Stimulated activated CD4-positive, alpha-beta T cell treated with anti-CD3 and anti-CD28 coated beads, Interleukin-2, amount 100 ng/mL, for 48 hours (primary cell): ENCODE measurements around the gene NUCKS1.
A peak's percentile ranks its signal among the peaks of the same experiment; 100 is the strongest.

Source experiments
- DNase-seq, 2 donors: peaks; one replicate each; pipeline ENCODE4 v3.0.0-alpha.2; 2020

The NUCKS1 gene

GRCh38 chr1:205769641-205770365 lies 19.8 kb upstream of the NUCKS1 start:
- DNase-seq, result no peak

- DNase-seq, result no peak
Observed at GRCh38 chr1:205767248-205767647, 17.3 kb upstream of the NUCKS1 start.

GRCh38 chr1:205766570-205766969 lies 16.6 kb upstream of the NUCKS1 start:
- DNase-seq, result no peak

GRCh38 chr1:205766038-205766437 lies 16.1 kb upstream of the NUCKS1 start:
- no peak for DNase-seq

- no peak for DNase-seq
Observed at GRCh38 chr1:205764578-205764977, 14.6 kb upstream of the NUCKS1 start.

GRCh38 chr1:205763980-205764379 lies 14.0 kb upstream of the NUCKS1 start:
- DNase-seq, result no peak

GRCh38 chr1:205760606-205761005 lies 10.6 kb upstream of the NUCKS1 start:
- no peak for DNase-seq

- no peak for DNase-seq
Observed at GRCh38 chr1:205756552-205756951, 6.6 kb upstream of the NUCKS1 start.

GRCh38 chr1:205754857-205755256 lies 4.9 kb upstream of the NUCKS1 start:
- no peak for DNase-seq

- DNase-seq, result no peak
Observed at GRCh38 chr1:205751036-205751651, 1.2 kb upstream of the NUCKS1 start.

- peak; percentile 93 to 94 for DNase-seq
Observed at GRCh38 chr1:205749234-205750137, 496 bp downstream of the NUCKS1 start.

GRCh38 chr1:205748403-205749233 lies 1.4 kb downstream of the NUCKS1 start:
- DNase-seq, result peak; percentile 34 to 36

GRCh38 chr1:205746757-205747412 lies 3.1 kb downstream of the NUCKS1 start:
- DNase-seq, result no peak

GRCh38 chr1:205744403-205744802 lies 5.6 kb downstream of the NUCKS1 start:
- DNase-seq, result no peak

- DNase-seq, result no peak
Observed at GRCh38 chr1:205743977-205744376, 6.0 kb downstream of the NUCKS1 start.

GRCh38 chr1:205741681-205742080 lies 8.3 kb downstream of the NUCKS1 start:
- no peak for DNase-seq

GRCh38 chr1:205739348-205740160 lies 10.4 kb downstream of the NUCKS1 start:
- DNase-seq, result no peak

- DNase-seq, result no peak
Observed at GRCh38 chr1:205735218-205735617, 14.8 kb downstream of the NUCKS1 start.

- DNase-seq, result no peak
Observed at GRCh38 chr1:205733438-205734175, 16.4 kb downstream of the NUCKS1 start.

- no peak for DNase-seq
Observed at GRCh38 chr1:205729945-205730610, 19.9 kb downstream of the NUCKS1 start.
